DMS153 treated with DMSO at 0.1 percent for 48 hours (cell line): ENCODE data around the gene ZNF75A.

Experiments used
- DNase-seq: peaks from one replicate; lab custom pipeline; 2025; ENCODE audit not compliant: unreplicated experiment; lab: John Stamatoyannopoulos, UW

ZNF75A gene

GRCh38 chr16:3285131-3285530 lies 20.2 kb upstream of the ZNF75A start:
- no peak for DNase-seq

- DNase-seq, result no peak
Observed at GRCh38 chr16:3289998-3290673, 15.2 kb upstream of the ZNF75A start.

DNA sequence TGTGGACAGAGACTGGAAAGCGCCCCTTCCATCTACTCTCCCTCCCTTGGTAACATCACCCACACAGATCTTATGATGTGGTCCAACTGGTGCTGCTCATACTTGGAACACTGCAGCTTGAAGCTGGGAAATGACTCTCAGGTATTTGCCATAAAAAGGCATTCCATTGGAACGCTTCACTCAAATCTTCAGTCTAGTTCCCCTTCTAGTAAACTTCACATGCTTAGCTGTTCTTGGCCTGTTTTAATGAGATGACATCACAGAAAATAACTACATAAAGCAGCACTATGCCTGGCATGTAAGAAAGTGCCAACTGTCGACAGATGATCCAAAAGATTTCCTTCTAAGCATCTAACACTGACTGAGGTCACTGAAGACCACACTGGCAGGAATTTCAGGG lies 12.7 kb upstream of the ZNF75A start:
- no peak for DNase-seq

- DNase-seq, result no peak
Observed at GRCh38 chr16:3295209-3295608, 10.1 kb upstream of the ZNF75A start.

DNA sequence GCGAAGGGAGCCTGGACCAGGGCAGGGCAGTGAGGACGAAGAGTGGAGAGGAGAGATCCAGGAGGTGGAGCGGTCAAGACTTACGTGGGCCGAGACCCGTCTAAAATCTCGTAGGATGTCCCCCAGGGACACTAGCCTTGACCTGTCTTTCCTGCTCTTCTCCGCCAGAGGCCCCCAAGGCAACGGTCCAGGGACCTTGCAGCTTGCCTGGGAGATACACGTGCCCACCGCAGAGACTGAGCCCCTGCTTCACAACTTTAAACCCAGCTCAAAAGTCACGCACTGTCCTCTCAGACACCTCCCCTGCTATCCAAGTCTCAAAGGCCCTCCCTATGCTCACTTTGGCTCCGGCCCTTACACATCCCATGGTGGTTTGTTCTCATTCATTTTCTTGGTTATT lies 9.5 kb upstream of the ZNF75A start:
- no peak for DNase-seq

DNA sequence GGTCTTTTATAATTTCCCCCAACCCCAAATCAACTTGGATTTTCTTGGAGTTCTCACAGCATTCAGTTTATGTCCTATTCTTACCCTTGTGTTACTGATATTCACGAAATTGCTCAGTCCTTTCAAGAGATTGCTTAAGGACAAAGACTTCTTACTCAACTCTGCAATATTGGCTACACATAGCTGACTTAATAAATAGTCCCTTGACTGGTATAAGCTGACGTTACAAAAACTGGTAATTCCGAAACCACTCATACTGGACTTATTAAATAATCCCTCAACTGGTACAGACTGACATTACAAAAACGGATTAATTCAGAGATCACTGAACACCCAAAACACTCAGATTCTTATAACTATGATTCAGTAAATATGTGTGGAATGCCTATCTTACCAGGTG lies 927 bp upstream of the ZNF75A start:
- DNase-seq, result no peak

DNA sequence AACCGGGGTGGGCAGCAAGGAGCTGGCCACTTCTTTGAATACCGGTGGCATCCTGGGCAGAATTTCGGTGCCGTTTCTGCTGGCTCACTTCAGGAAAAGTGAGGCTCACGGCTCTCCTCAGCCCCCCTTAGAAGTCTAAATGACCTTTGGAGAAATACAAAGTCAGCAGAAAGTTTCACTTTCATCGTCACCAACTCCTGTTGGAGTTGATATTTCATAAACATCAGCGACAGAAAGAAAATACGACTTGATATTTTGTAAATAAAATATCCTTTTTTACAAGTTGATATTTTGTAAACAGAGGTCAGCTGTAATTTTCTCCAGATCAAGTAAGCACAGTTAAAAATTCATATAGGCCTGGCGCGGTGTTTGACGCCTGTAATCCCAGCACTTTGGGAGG lies 781 bp downstream of the ZNF75A start:
- no peak for DNase-seq

GRCh38 chr16:3311496-3311895 lies 6.2 kb downstream of the ZNF75A start:
- DNase-seq, result no peak

GRCh38 chr16:3317315-3317999 lies 12.2 kb downstream of the ZNF75A start:
- no peak for DNase-seq

DNA sequence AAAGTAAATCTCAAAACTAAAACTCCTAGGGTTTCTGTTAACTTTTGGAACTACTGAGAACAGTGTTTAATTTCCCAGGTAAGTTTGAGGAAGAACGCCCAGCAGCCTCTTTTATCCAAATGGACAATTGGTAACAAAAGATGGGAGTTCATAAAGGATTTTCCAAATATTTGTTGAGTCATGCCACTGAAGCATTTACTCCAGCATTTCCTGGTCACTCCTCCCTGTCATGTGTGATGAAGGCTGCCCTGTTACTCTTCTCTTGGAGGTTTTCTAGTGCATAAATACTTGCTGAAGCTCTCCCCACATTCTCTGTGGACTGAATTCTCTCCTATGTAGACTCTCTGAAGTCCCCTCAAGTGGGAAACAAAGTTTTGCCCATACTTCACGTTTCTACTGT lies 16.5 kb downstream of the ZNF75A start:
- no peak for DNase-seq

GRCh38 chr16:3327514-3327913 lies 22.2 kb downstream of the ZNF75A start:
- DNase-seq, result no peak

DNA sequence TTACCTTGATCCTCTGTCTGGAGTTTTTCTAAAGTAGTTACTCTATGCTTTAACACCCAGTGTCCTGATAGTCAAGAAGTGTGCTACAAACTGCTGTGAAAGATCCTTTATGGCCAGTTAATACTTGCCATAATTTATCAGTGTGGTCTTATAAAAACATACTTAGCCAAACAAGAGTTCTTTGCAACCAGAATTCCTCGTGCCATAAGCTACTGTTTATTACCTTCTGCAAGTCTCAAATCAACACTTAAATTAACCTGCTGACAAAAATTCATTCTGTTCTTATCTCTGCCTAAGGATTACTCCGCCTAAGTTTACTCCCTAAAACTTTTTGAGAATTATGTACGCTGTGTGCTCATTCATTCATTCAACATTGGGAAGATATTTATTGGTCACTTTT lies 22.8 kb downstream of the ZNF75A start:
- DNase-seq, result no peak

- no peak for DNase-seq
Observed at GRCh38 chr16:3328643-3329042, 23.3 kb downstream of the ZNF75A start.

DNA sequence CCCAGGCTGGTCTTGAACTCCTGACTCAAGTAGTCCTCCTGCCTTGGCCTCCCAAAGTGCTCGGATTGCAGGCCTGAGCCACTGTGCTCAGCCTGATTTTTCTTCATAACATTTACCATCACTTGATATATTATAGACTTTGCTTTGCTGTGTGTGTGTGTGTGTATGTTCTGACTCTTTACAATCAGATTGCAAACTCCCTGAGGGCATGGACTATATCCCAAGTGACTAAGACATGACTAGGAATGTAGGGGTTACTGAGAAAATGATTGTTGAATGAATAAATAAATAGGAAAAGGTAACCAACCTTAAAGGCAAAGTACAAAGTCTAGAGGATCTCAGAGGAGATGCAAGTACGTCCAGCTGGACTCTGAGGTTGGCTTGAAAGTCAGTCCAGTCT lies 40.7 kb downstream of the ZNF75A start:
- DNase-seq, result no peak

- no peak for DNase-seq
Observed at GRCh38 chr16:3347586-3347985, 42.3 kb downstream of the ZNF75A start.

DNA sequence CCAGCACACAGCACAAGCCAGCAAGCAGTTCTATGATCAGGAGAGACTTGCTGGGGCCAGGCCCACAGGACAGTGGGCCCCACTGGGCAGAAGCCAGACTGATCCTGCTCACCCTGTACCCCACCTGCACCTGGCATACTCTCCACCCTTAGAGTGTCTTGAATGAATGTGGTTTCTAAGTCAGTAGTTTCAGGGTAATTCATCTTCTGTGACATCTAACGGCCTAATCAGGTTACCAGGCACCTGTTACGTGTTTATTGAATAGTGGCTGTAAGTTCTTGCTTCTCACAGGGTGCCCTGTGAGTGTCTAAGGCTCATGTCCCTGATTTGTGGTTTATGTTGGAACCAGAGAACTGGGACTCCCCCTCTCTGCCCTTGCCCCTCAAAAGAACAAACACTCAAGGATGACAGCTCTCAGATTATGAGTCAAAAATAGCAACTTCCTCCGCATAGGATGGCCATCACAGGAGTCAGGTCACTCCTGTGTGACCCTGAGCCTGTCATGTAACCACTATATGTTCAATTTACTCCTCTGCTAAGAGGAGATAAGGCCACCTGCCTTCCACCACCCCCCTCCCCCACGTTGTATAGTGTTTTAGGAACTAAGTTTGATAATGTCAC lies 43.4 kb downstream of the ZNF75A start:
- no peak for DNase-seq

DNA sequence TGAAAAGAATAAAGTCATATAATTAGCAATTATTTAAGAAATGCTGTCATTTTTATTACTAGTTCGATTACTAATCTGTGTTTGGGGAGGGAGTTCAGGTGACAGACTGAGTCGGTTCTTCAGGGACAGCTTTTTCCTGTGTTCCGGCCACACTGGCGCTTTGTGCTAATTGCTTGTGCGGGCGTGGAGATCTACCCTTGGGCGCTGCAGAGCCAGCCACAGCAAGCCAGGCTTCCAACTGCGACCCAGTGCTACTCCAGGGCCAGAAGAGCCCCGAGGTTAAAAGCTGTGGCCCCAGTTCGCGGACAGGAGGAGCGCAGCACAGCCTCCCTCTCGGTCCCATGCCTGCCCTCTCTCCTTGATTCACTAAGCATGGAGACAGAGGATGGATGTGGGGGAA lies 43.9 kb downstream of the ZNF75A start:
- no peak for DNase-seq

DNA sequence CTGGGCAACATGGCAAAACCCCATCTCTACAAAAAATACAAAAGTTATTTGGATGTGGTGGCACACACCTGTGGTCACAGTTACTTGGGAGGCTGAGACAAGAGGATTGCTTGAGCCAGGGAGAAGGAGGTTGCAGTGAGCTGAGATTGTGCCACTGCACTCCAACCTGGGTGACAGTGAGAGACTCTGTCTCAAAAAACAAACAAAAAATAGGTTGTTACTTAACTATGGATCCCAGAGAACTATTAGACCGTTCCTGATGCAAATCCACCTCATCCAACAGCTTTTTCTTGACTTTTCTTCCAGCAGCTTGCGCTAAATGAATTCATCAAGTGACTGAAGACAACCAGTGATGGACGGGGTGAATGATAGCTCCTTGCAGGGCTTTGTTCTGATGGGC lies 50.3 kb downstream of the ZNF75A start, which contains the start of gene OR2C1:
OR2C1 (plus strand) TSS at position 301 of the 400 bp plus-strand sequence; CDS start at position 353, 52 bp downstream.
- DNase-seq, result no peak

DNA sequence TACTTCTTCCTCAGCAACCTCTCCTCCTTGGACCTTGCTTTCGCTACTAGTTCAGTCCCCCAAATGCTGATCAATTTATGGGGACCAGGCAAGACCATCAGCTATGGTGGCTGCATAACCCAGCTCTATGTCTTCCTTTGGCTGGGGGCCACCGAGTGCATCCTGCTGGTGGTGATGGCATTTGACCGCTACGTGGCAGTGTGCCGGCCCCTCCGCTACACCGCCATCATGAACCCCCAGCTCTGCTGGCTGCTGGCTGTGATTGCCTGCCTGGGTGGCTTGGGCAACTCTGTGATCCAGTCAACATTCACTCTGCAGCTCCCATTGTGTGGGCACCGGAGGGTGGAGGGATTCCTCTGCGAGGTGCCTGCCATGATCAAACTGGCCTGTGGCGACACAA lies 50.8 kb downstream of the ZNF75A start:
- no peak for DNase-seq

DNA sequence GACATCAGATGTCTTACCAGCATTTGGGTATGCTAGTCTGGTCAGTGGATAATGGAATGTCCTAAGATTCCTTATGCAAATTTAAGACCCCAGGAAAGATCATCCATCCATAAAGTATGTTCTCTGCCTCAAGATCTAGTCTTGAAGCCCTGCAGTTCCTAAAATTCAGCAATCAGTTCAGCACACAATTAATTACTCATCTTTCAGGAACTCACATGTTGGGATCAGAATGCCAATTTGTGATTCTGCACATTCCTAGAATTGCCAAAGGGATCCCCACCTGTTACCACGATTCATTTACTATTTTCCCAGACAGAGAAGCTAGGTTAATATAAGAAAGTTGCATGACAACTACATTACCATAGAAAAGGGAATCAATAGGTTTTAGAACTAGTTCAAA lies 53.6 kb downstream of the ZNF75A start:
- DNase-seq, result no peak

DNA sequence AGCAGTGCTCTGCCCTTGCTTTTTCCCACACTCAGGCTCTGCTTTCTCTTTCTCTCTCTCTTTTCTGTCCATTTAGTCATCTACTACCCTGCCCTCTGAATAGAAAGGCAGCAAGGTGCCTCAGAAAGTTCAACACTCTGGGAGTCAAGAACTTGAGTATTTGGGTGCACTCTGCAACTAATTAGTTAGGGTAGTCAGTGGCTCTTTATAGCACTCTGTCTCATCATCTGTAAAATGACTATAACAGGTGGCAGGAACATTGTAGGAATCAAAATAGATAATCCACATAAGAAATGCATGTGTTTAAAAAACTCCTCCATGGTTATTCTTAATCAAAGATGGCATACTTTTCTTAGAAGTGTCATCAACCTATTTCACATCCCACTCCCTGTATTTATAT lies 57.6 kb downstream of the ZNF75A start:
- no peak for DNase-seq

DNA sequence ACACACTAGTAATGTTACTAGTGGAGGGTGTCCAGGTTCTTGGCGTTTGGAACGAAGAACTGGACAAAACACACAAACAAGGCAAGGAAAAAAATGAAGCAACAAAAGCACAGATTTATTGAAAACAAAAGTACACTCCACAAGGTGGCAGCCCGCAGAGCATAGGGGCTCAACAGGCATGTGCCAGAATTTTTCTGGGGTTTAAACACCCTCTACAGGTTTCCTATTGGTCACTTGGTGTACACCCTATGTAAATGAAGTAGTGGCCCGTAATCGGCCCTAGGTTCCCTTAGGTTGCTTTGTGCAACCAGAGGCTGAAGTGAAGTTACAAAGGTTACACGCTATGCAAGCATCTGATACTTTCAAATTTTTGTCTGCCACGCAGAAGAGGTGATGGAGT lies 58.5 kb downstream of the ZNF75A start:
- no peak for DNase-seq
